HG03175 (cell line): Measurements from ENCODE around the gene HTRA1.

Source experiments
- ATAC-seq: cut with Tn5 transposase; IDR thresholded peaks from one replicate; pipeline ENCODE4 v1.9.1; 2021; ENCODE audit warnings: mild to moderate bottlenecking, moderate library complexity; ENCODE audit not compliant: unreplicated experiment

The HTRA1 gene

GRCh38 chr10:122461367-122461728 is at the start of gene HTRA1:
Gene HTRA1, plus strand, starts transcription at chr10:122461553. Its CDS starts 100 bp downstream, at chr10:122461653.
- ATAC-seq, result no peak

GRCh38 chr10:122413327-122413726 is 48.0 kb upstream of the HTRA1 start:
- ATAC-seq, result no peak

GRCh38 chr10:122417667-122418066 is 43.7 kb upstream of the HTRA1 start:
- ATAC-seq, result no peak

- ATAC-seq, result no peak
These were observed 42.3 kb upstream of the HTRA1 start for GRCh38 chr10:122419016-122419415.

- no peak for ATAC-seq
These were observed 41.3 kb upstream of the HTRA1 start for GRCh38 chr10:122419876-122420623.

GRCh38 chr10:122420624-122421007 is 40.7 kb upstream of the HTRA1 start:
- ATAC-seq, result no peak

- no peak for ATAC-seq
These were observed 40.2 kb upstream of the HTRA1 start for GRCh38 chr10:122421054-122421625.

GRCh38 chr10:122421742-122422141 is 39.6 kb upstream of the HTRA1 start:
- ATAC-seq, result no peak

- ATAC-seq, result no peak
These were observed 38.9 kb upstream of the HTRA1 start for GRCh38 chr10:122422266-122422989.

- ATAC-seq, result no peak
These were observed 37.3 kb upstream of the HTRA1 start for GRCh38 chr10:122424059-122424458.

- ATAC-seq, result no peak
These were observed 34.5 kb upstream of the HTRA1 start for GRCh38 chr10:122426829-122427228.

GRCh38 chr10:122427280-122427679 is 34.1 kb upstream of the HTRA1 start:
- ATAC-seq, result no peak

GRCh38 chr10:122435212-122435827 is 26.0 kb upstream of the HTRA1 start:
- no peak for ATAC-seq

GRCh38 chr10:122441961-122442360 is 19.4 kb upstream of the HTRA1 start:
- no peak for ATAC-seq

- ATAC-seq, result no peak
These were observed 15.9 kb upstream of the HTRA1 start for GRCh38 chr10:122445469-122445868.

- ATAC-seq, result no peak
These were observed 15.4 kb upstream of the HTRA1 start for GRCh38 chr10:122445904-122446303.

- ATAC-seq, result no peak
These were observed 14.5 kb upstream of the HTRA1 start for GRCh38 chr10:122446668-122447423.

- ATAC-seq, result no peak
These were observed 12.8 kb upstream of the HTRA1 start for GRCh38 chr10:122448600-122448999.

GRCh38 chr10:122449153-122449552 is 12.2 kb upstream of the HTRA1 start:
- ATAC-seq, result no peak

- no peak for ATAC-seq
These were observed 10.9 kb upstream of the HTRA1 start for GRCh38 chr10:122450353-122450990.
